K562 (cell line): ENCODE data around the gene GAPDHS. TPM values are rescaled to one million over a fixed set of nuclear protein-coding genes. Genes with fewer than 3 reads are reported as not detected.

ENCODE experiments used
- ATAC-seq: fragments of 200-7000 bp; cut with Tn5 transposase; 3 replicates; pipeline ENCODE4 v1.9.1; 2020; ENCODE audit warnings: moderate library complexity
- BruUV-seq: library from RNA; stranded (reverse); fragments of 400-500 nt; replicated peaks from 2 replicates; lab custom pipeline; 2021; lab: Mats Ljungman, UMichigan
- CTCF ChIA-PET: fragments of 300-600 bp; formaldehyde crosslinking; extraction: SDS; loops from one replicate; lab custom pipeline; 2021; ENCODE audit warnings: low intra/inter-chr PET ratio; lab: Yijun Ruan, JAX
- POLR2A ChIA-PET: fragments of 300-600, 350-650 bp; sonication (Branson Sonifier 250); formaldehyde crosslinking; extraction: SDS; loops from one replicate; lab custom pipeline; 2021; ENCODE audit warnings: antibody characterized with exemption, inconsistent platforms; lab: Yijun Ruan, JAX
- DNase-seq, 4 experiments: peaks; one replicate each; pipeline versions ENCODE4 v3.0.0 to v3.0.0-alpha.2; 2011 to 2018; ENCODE audit warnings: low spot score in 3 of 4, mixed read lengths in 3 of 4; ENCODE audit errors: extremely low read depth in 1 of 4
- FAIRE-seq: peaks from 2 replicates; lab custom pipeline; 2011; peaks lifted over from hg19 to GRCh38; lab: Jason Lieb, UNC
- H2AFZ ChIP-seq: 2 replicates; pipeline ENCODE4 v1.6.0; 2011; ENCODE audit warnings: low read depth, low read length, control low read depth, inconsistent platforms
- H3K27ac ChIP-seq: fragments of 200-600 bp; 3 replicates; pipeline ENCODE4 v1.8.0; 2011; ENCODE audit warnings: low read depth, mild to moderate bottlenecking, control low read depth, inconsistent platforms, low read length, moderate library complexity, mixed read lengths; ENCODE audit errors: extremely low read depth
- H3K27me3 ChIP-seq, 2 experiments: fragments of 300-600 bp in 1 of 2; 2 replicates in 1 of 2; 3 replicates in 1 of 2; pipeline versions ENCODE4 v1.6.0 to v1.8.0; 2011; ENCODE audit warnings: inconsistent platforms in 2 of 2, low read length in 2 of 2, mild to moderate bottlenecking in 1 of 2, mixed read lengths in 1 of 2, moderate library complexity in 1 of 2; ENCODE audit not compliant: control insufficient read depth in 2 of 2, insufficient read depth in 2 of 2
- H3K36me3 ChIP-seq: fragments of 300-600 bp; 3 replicates; pipeline ENCODE4 v1.8.0; 2011; ENCODE audit warnings: mild to moderate bottlenecking, low read length, inconsistent platforms; ENCODE audit not compliant: control insufficient read depth, insufficient read depth
- H3K4me1 ChIP-seq, 2 experiments: fragments of 200-600 bp in 1 of 2; replicated peaks in 1 of 2; 2 replicates in 1 of 2; 3 replicates in 1 of 2; pipeline versions ENCODE4 v1.5.1 to v1.8.0; 2011; ENCODE audit warnings: inconsistent platforms in 2 of 2, low read length in 2 of 2, mild to moderate bottlenecking in 1 of 2, mixed read lengths in 1 of 2, moderate library complexity in 1 of 2; ENCODE audit not compliant: control insufficient read depth in 2 of 2, insufficient read depth in 2 of 2
- H3K4me2 ChIP-seq: 2 replicates; pipeline ENCODE4 v1.6.1; 2011; ENCODE audit warnings: low read length, control low read depth, inconsistent platforms, mixed read lengths; ENCODE audit not compliant: insufficient read depth
- H3K4me3 ChIP-seq: fragments of 200-600 bp; sonication (generic), shearing (Covaris generic); 2 replicates; pipeline ENCODE4 v1.5.1; 2016; ENCODE audit warnings: control low read depth, inconsistent platforms
- H3K79me2 ChIP-seq: fragments of 200-600 bp; 3 replicates; pipeline ENCODE4 v1.8.0; 2011; ENCODE audit warnings: low read length, inconsistent platforms; ENCODE audit not compliant: control insufficient read depth, insufficient read depth
- H3K9ac ChIP-seq, 2 experiments: 2 replicates each; pipeline versions ENCODE4 v1.6.0 to v1.6.1; 2011; ENCODE audit warnings: low read depth in 2 of 2, low read length in 2 of 2, control low read depth in 1 of 2, inconsistent platforms in 1 of 2, mild to moderate bottlenecking in 1 of 2, mixed read lengths in 1 of 2; ENCODE audit not compliant: insufficient read depth in 1 of 2
- H3K9me1 ChIP-seq: one replicate; pipeline ENCODE4 v1.6.0; 2011; ENCODE audit warnings: inconsistent platforms, mild to moderate bottlenecking, low read length, moderate library complexity; ENCODE audit not compliant: control insufficient read depth, insufficient read depth
- H3K9me3 ChIP-seq: replicated peaks from 2 replicates; pipeline ENCODE4 v1.5.1; 2011; ENCODE audit warnings: low read depth, low read length, inconsistent platforms; ENCODE audit not compliant: control insufficient read depth, insufficient read depth
- H4K20me1 ChIP-seq: replicated peaks from 2 replicates; pipeline ENCODE4 v1.6.1; 2011; ENCODE audit warnings: low read length, inconsistent platforms, mixed read lengths; ENCODE audit not compliant: control insufficient read depth, insufficient read depth
- CBX2 ChIP-seq: fragments of 200-600 bp; sonication (generic); IDR thresholded peaks from one replicate; pipeline ENCODE4 v1.6.1; 2012; ENCODE audit warnings: mild to moderate bottlenecking, low read length, inconsistent platforms; ENCODE audit not compliant: insufficient read depth, poor library complexity, severe bottlenecking
- DIDO1 ChIP-seq: fragments of 450-650 bp; IDR thresholded peaks from 2 replicates; pipeline ENCODE4 v1.6.1; 2016; ENCODE audit warnings: low read depth, missing biosample characterization, missing genetic modification characterization
- E2F1 ChIP-seq: sonication (generic); formaldehyde crosslinking; IDR thresholded peaks from 2 replicates; pipeline ENCODE4 v1.8.1; 2023; ENCODE audit warnings: mild to moderate bottlenecking, missing genetic modification reagents, moderate library complexity
- ESRRA ChIP-seq: fragments of 450-650 bp; IDR thresholded peaks from 2 replicates; pipeline ENCODE4 v1.6.1; 2014; ENCODE audit warnings: low read depth, mild to moderate bottlenecking, moderate library complexity, borderline replicate concordance
- FOXO4 ChIP-seq: fragments of 450-650 bp; formaldehyde crosslinking; IDR thresholded peaks from 2 replicates; pipeline ENCODE4 v1.4.0; 2020; ENCODE audit warnings: mild to moderate bottlenecking, moderate library complexity
- L3MBTL2 ChIP-seq: fragments of 450-650 bp; IDR thresholded peaks from 2 replicates; pipeline ENCODE4 v1.6.1; 2016; ENCODE audit warnings: mild to moderate bottlenecking, moderate library complexity
- LEF1 ChIP-seq: fragments of 450-650 bp; IDR thresholded peaks from 2 replicates; pipeline ENCODE4 v1.6.1; 2016; ENCODE audit warnings: mild to moderate bottlenecking
- MIER1 ChIP-seq: fragments of 450-650 bp; IDR thresholded peaks from 2 replicates; pipeline ENCODE4 v1.6.1; 2016; ENCODE audit warnings: antibody characterized with exemption, mild to moderate bottlenecking, low read depth
- MTA3 ChIP-seq: fragments of 450-650 bp; formaldehyde crosslinking; IDR thresholded peaks from 2 replicates; pipeline ENCODE4 v1.6.1; 2017; ENCODE audit warnings: mild to moderate bottlenecking, borderline replicate concordance
- NFIX ChIP-seq: fragments of 250-450 bp; sonication (Bioruptor Pico); IDR thresholded peaks from 2 replicates; pipeline ENCODE4 v1.4.0; 2020; ENCODE audit warnings: low read depth, mild to moderate bottlenecking, moderate library complexity
- NR1H2 ChIP-seq: sonication (generic); formaldehyde crosslinking; IDR thresholded peaks from 2 replicates; pipeline ENCODE4 v1.4.0; 2020; ENCODE audit warnings: mild to moderate bottlenecking, missing genetic modification reagents
- PCBP2 ChIP-seq: fragments of 200-400 bp; formaldehyde crosslinking; IDR thresholded peaks from 2 replicates; pipeline ENCODE4 v1.6.1; 2018; ENCODE audit warnings: low read length, low read depth, mild to moderate bottlenecking, moderate library complexity; ENCODE audit not compliant: poor library complexity, severe bottlenecking
- TAF15 ChIP-seq: fragments of 200-400 bp; formaldehyde crosslinking; IDR thresholded peaks from 2 replicates; pipeline ENCODE4 v1.6.1; 2017; ENCODE audit warnings: mild to moderate bottlenecking, low read depth, low read length, moderate library complexity
- TRIM24 ChIP-seq, 2 experiments: fragments of 450-650 bp; IDR thresholded peaks; 2 replicates each; pipeline ENCODE4 v1.6.1; 2016
- ZFP30 ChIP-seq: fragments of 250-450 bp; sonication (Bioruptor Pico); IDR thresholded peaks from 2 replicates; pipeline ENCODE4 v1.8.0; 2022; ENCODE audit warnings: moderate library complexity, mild to moderate bottlenecking, inconsistent platforms, borderline replicate concordance
- ZKSCAN1 ChIP-seq: fragments of 150-350 bp; IDR thresholded peaks from 2 replicates; pipeline ENCODE4 v1.6.1; 2016; ENCODE audit warnings: low read depth, low read length
- ZNF197 ChIP-seq: fragments of 200-800 bp; sonication (Bioruptor generic); IDR thresholded peaks from 2 replicates; pipeline ENCODE4 v1.6.1; 2016; ENCODE audit warnings: low read depth, missing genetic modification characterization, missing compliant biosample characterization
- ZNF592 ChIP-seq: fragments of 450-650 bp; IDR thresholded peaks from 2 replicates; pipeline ENCODE4 v1.6.1; 2017; ENCODE audit warnings: antibody characterized with exemption, mild to moderate bottlenecking
- WGBS: fragments of 100-300 bp; shearing (Covaris generic); methylation state at CpG from one replicate; pipeline ENCODE4 v1.1.6; 2016; ENCODE audit warnings: low coverage, mixed read lengths; ENCODE audit not compliant: insufficient coverage; ENCODE audit errors: missing lambda C conversion rate; 5-methylcytosine and 5-hydroxymethylcytosine counted together
- in situ Hi-C: fragments of 300-500 bp; cut with MboI; formaldehyde crosslinking; loops from 4 replicates; pipeline ENCODE4 v1.15.0; 2018; ENCODE audit warnings: inconsistent platforms, mixed read lengths
- intact Hi-C: fragments of 100-400 bp; cut with micrococcal nuclease; formaldehyde crosslinking; loops from 2 replicates; pipeline ENCODE4 v1.14.2; 2022
- polyA plus RNA-seq, 8 experiments: library from polyadenylated mRNA; depleted of rRNA in 4 of 8; stranded (reverse) in 5 of 8; unstranded in 3 of 8; fragments of >200 nt; fragmentation: Nextera tagmentation in 2 of 8; fragmentation: Illumina TruSeq in 1 of 8; extraction: Ambion mirVana in 2 of 8; extraction: Trizol in 1 of 8; gene quantifications; 2 replicates each; pipeline versions ENCODE4 v1.2.1 to v1.2.3, GENCODE V29; 2011 to 2014; ENCODE audit warnings: inconsistent platforms in 1 of 8, missing spikeins in 1 of 8
- total RNA-seq, 7 experiments: library from RNA; depleted of rRNA in 6 of 7; stranded (reverse); fragments of >200 nt in 6 of 7; fragmentation: Illumina TruSeq in 2 of 7; extraction: Trizol in 2 of 7; gene quantifications; 2 replicates each; pipeline versions ENCODE4 v1.2.1 to v1.2.3, GENCODE V29; 2011 to 2021; ENCODE audit warnings: low replicate concordance in 1 of 7

Gene GAPDHS
- total and polyA plus RNA-seq, 9 of the 15 experiments (the other 6 are each of a cell fraction or from before 2014, with no cell fraction given), result 0.08 to 0.12 TPM; not detected in 7

- FAIRE-seq, result no peak
- intact Hi-C loops, result no loop called here
- TF ChIP-seq NR1H2 (CRISPR knock-in tag), result no peak
- TF ChIP-seq L3MBTL2, result no peak
- TF ChIP-seq ZKSCAN1, result no peak
- no peak for TF ChIP-seq ZFP30 (CRISPR knock-in tag)
- no peak for TF ChIP-seq ZNF197 (CRISPR knock-in tag)
- no peak for TF ChIP-seq TAF15
- TF ChIP-seq ZNF592, result no peak
- no peak for TF ChIP-seq PCBP2
- no peak for TF ChIP-seq ESRRA
- TF ChIP-seq DIDO1 (tag), result no peak
- TF ChIP-seq E2F1 (CRISPR knock-in tag), result no peak
- TF ChIP-seq TRIM24 (IDR thresholded peaks at IDR 0.05), result no peak
- no peak for TF ChIP-seq NFIX (CRISPR knock-in tag)
- no peak for TF ChIP-seq MTA3
- TF ChIP-seq MIER1, result no peak
- no peak for TF ChIP-seq LEF1
- no peak for TF ChIP-seq CBX2
- TF ChIP-seq FOXO4 (CRISPR knock-in tag), result no peak
Observed at GRCh38 chr19:35560271-35560670, 27.0 kb downstream of the GAPDHS start.

More at GRCh38 chr19:35560271-35560670, 27.0 kb downstream of the GAPDHS start:
- no peaks in the 10 kb centered on the region for H3K9me3 ChIP-seq
- ChIA-PET POLR2A (no interaction called here), CTCF (no interaction called here)
- H3K79me2 ChIP-seq, result no peaks in the 10 kb centered on the region
- H4K20me1 ChIP-seq, result peaks cover 7% of the 10 kb centered on the region; the same call in 1 of the 2 replicates
- BruUV-seq, result no TSS peak
- H3K4me2 ChIP-seq, result no peak overlapping the region
- H3K4me1 ChIP-seq, result peaks cover 4 to 36% of the 10 kb centered on the region in 2 experiments; a peak in 3 of 5 replicates
- no peaks in the 10 kb centered on the region for H3K36me3 ChIP-seq
- H3K9me1 ChIP-seq, result peaks cover 3% of the 10 kb centered on the region
- WGBS, result 8% methylated on average over 13 of the region's 18 CpGs
- no peak overlapping the region for H3K27ac ChIP-seq
- ATAC-seq, result no peak
- H2AFZ ChIP-seq, result no peak overlapping the region
- in situ Hi-C loops, result no loop called here
- H3K27me3 ChIP-seq, result peaks cover 28 to 51% of the 10 kb centered on the region in 2 experiments; a peak in 4 of 5 replicates
- DNase-seq, result no peak
- no peak overlapping the region for H3K9ac ChIP-seq
- no peak overlapping the region for H3K4me3 ChIP-seq
